Prostate gland (tissue), 2 donors: ENCODE results near the gene PAH. TPM values are rescaled to one million over a fixed set of nuclear protein-coding genes. Genes with fewer than 3 reads are reported as not detected.
A peak's percentile ranks its signal among the peaks of the same experiment; 100 is the strongest.

Experiments
- DNase-seq: peaks from one replicate; pipeline ENCODE4 v3.0.0-alpha.2; 2019; ENCODE audit warnings: low spot score
- H3K27ac ChIP-seq, 2 donors: fragments of 200-600 bp; sonication (generic); 2 replicates each; pipeline ENCODE4 v1.5.1; 2017 to 2019
- H3K27me3 ChIP-seq: fragments of 200-600 bp; sonication (generic); replicated peaks from 2 replicates; pipeline ENCODE4 v1.5.1; 2019; ENCODE audit not compliant: insufficient read depth
- H3K36me3 ChIP-seq, 2 donors: fragments of 200-600 bp; sonication (generic); 1 replicate in 1 of 2; 2 replicates in 1 of 2; pipeline versions ENCODE4 v1.5.1 to v1.8.1; 2017 to 2019
- H3K4me1 ChIP-seq: fragments of 200-600 bp; sonication (generic); replicated peaks from 2 replicates; pipeline ENCODE4 v1.5.1; 2019
- H3K4me3 ChIP-seq, 2 donors: fragments of 200-600 bp; sonication (generic); 2 replicates each; pipeline ENCODE4 v1.5.1; 2017 to 2019
- H3K9me3 ChIP-seq: fragments of 200-600 bp; sonication (generic); 2 replicates; pipeline ENCODE4 v1.5.1; 2017
- CTCF ChIP-seq, 4 experiments: fragments of 200-600 bp in 2 of 4; fragments of 450-650 bp in 2 of 4; sonication (generic) in 2 of 4; IDR thresholded peaks; 1 replicate in 3 of 4; 2 replicates in 1 of 4; pipeline ENCODE4 v1.5.1; 2016 to 2019; ENCODE audit warnings: antibody characterized with exemption in 4 of 4, mild to moderate bottlenecking in 2 of 4, moderate library complexity in 2 of 4
- POLR2A ChIP-seq: fragments of 450-650 bp; IDR thresholded peaks from one replicate; pipeline ENCODE4 v1.6.1; 2016; ENCODE audit warnings: antibody characterized with exemption, mild to moderate bottlenecking
- POLR2AphosphoS5 ChIP-seq: sonication (generic); formaldehyde crosslinking; IDR thresholded peaks from one replicate; pipeline ENCODE4 v1.6.1; 2017; ENCODE audit warnings: antibody characterized with exemption
- WGBS: methylation state at CpG from one replicate; pipeline ENCODE4 v1.1.5; 2018; 5-methylcytosine and 5-hydroxymethylcytosine counted together
- intact Hi-C: fragments of 100-400 bp; cut with DNase I; formaldehyde crosslinking; loops from one replicate; pipeline ENCODE4 v1.14.2; 2022
- total RNA-seq, 2 donors: library from RNA; depleted of rRNA; stranded (reverse); fragments of >200 nt; gene quantifications; one replicate each; pipeline ENCODE4 v1.1.0, GENCODE V29; 2016

PAH gene
- total RNA-seq, 2 donors from 2014 or later: 0.36 to 4.1 TPM

GRCh38 chr12:102950950-102951619, 34.0 kb upstream of the PAH start:
- Histone ChIP-seq H3K27ac (no peak overlapping the region), H3K9me3 (no peaks in the 10 kb centered on the region), H3K36me3 (no peaks in the 10 kb centered on the region), H3K4me1 (no peaks in the 10 kb centered on the region), H3K4me3 (no peak overlapping the region), H3K27me3 (peaks cover 6% of the 10 kb centered on the region)
- intact Hi-C loops: no loop called here
- no peak for DNase-seq
- no peak for TF ChIP-seq POLR2AphosphoS5
- no peak for TF ChIP-seq CTCF (IDR thresholded peaks at IDR 0.05)
- TF ChIP-seq POLR2A: no peak
- WGBS: 9% methylated on average over 21 of the region's 21 CpGs

DNA sequence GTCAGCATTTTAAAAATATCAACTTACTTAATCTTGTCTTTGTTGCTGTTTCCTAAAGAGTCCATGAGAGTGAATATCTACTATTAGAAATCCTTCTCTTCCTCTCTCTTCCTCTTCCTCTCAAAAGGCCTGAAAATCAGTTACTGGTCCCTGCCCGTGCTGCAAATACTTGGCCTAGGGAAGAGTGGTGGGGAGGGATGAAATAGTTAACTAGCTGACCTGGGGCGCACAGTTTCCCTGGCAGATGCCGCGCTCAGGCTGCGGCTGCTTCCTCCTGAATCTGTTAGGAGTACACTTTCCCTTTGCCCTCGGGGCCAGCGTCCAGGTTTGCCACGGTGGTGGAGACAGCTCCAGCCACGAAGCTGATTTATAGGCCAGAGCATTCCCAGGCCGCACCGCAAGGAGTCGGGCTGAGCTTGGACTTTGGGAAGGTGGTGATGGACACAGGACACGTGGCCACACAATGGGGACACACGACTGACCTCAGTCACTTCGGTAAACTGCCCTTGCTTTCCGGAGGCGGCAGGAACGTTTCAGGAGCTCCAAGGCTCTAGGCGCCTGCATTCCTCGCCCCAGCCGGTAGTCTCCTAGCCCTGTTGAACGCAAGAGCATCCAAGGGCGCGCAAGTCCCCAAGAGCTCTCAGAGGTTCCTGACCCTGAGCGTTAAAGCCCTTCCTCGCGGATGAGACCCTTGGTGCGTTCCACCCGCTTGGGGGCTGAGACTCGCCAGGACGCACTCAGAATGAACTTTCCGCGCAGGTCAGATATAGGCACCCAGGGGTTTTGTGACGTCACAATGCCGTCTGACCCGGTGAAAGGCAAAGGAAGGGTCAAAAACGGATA, 33.3 kb upstream of the PAH start:
- Histone ChIP-seq H3K27ac (no peak overlapping the region), H3K27me3 (peaks cover 4% of the 10 kb centered on the region), H3K4me3 (no peak overlapping the region), H3K4me1 (no peaks in the 10 kb centered on the region), H3K9me3 (no peaks in the 10 kb centered on the region), H3K36me3 (no peaks in the 10 kb centered on the region)
- intact Hi-C loops: no loop called here
- no peak for TF ChIP-seq CTCF (IDR thresholded peaks at IDR 0.05)
- no peak for TF ChIP-seq POLR2AphosphoS5
- TF ChIP-seq POLR2A: no peak
- WGBS: 7% methylated on average over 37 of the region's 37 CpGs
- no peak for DNase-seq

DNA sequence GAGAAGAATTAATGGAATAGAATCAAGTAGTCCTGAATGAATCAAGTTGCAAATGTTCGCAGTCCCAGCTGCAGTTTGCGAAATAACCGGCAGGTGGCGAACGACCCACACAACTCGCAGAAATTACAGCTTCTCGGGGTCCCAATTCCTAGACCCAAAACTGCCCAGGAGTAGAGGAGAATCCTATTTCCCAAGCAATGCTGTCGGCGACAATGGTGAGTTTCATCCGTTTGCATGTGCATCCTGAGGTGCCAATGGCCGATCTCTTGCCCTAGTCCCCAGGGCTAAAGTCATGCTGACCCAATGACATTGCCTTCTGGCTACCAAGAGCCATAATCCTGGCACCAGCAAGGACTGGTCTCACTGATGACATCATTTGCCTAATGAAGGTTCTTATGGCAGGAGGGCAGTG, 31.9 kb upstream of the PAH start:
- DNase-seq: no peak
- Histone ChIP-seq H3K9me3 (no peaks in the 10 kb centered on the region), H3K4me1 (no peaks in the 10 kb centered on the region), H3K27ac (no peak overlapping the region), H3K27me3 (peaks cover 3% of the 10 kb centered on the region), H3K36me3 (no peaks in the 10 kb centered on the region), H3K4me3 (no peak overlapping the region)
- TF ChIP-seq CTCF (IDR thresholded peaks at IDR 0.05) (peak; percentile 63 to 78 (median 66)), POLR2A (no peak)
- 2% methylated on average over 11 of the region's 11 CpGs for WGBS
- intact Hi-C loops: loop anchor here (5.0 kb wide), 1 partner anchor 598 kb away; no protein-coding TSS in a partner anchor

GRCh38 chr12:102946042-102946441, 29.0 kb upstream of the PAH start:
- no peak for TF ChIP-seq POLR2A
- no peak for TF ChIP-seq CTCF (IDR thresholded peaks at IDR 0.05)
- no peak for TF ChIP-seq POLR2AphosphoS5
- Histone ChIP-seq H3K36me3 (no peaks in the 10 kb centered on the region), H3K4me1 (no peaks in the 10 kb centered on the region), H3K27ac (no peak overlapping the region), H3K4me3 (no peak overlapping the region), H3K27me3 (peaks cover 3% of the 10 kb centered on the region), H3K9me3 (no peaks in the 10 kb centered on the region)
- 35% methylated on average over 2 of the region's 2 CpGs for WGBS
- intact Hi-C loops: loop anchor here (5.0 kb wide), 1 partner anchor 601 kb away; no protein-coding TSS in a partner anchor
- DNase-seq: no peak
